DND-41 (cell line): ENCODE results near the gene PLA2G2E.

Source experiments
- CTCF ChIP-seq: IDR thresholded peaks from 2 replicates; pipeline ENCODE4 v1.5.1; 2012; ENCODE audit warnings: borderline replicate concordance, low read length, moderate library complexity, mild to moderate bottlenecking; ENCODE audit not compliant: poor library complexity, severe bottlenecking; ENCODE audit errors: extremely low read depth
- EZH2 ChIP-seq: IDR thresholded peaks from 3 replicates; pipeline ENCODE4 v1.6.1; 2012; ENCODE audit warnings: borderline replicate concordance, low read depth, mild to moderate bottlenecking, moderate library complexity, low read length, inconsistent platforms; ENCODE audit not compliant: severe bottlenecking

- TF ChIP-seq CTCF, result no peak
- TF ChIP-seq EZH2, result no peak
Measured at GRCh38 chr1:19909971-19910370, 13.4 kb downstream of the PLA2G2E start.
